GM18951 (cell line): ENCODE measurements around the gene GPR183.

Experiments
- POLR2A ChIP-seq: IDR thresholded peaks from 4 replicates; pipeline ENCODE4 v1.6.1; 2011; ENCODE audit warnings: mild to moderate bottlenecking; ENCODE audit not compliant: insufficient read length, insufficient read depth; ENCODE audit errors: extremely low read depth
- in situ Hi-C: fragments of 300-500 bp; cut with MboI; formaldehyde crosslinking; loops from one replicate; pipeline ENCODE4 v1.12.0; 2022; ENCODE audit warnings: low sequenced_read_pairs, mixed read lengths, inconsistent platforms; ENCODE audit not compliant: unreplicated experiment

Gene GPR183

GRCh38 chr13:99330942-99331341 lies 23.7 kb upstream of the GPR183 start:
- in situ Hi-C loops = no loop called here
- no peak for TF ChIP-seq POLR2A

GRCh38 chr13:99329477-99329876 lies 22.3 kb upstream of the GPR183 start:
- in situ Hi-C loops = no loop called here
- TF ChIP-seq POLR2A = no peak

- in situ Hi-C loops = no loop called here
- TF ChIP-seq POLR2A = no peak
Observed at GRCh38 chr13:99327761-99328160, 20.6 kb upstream of the GPR183 start.

- TF ChIP-seq POLR2A = no peak
- in situ Hi-C loops = no loop called here
Observed at GRCh38 chr13:99327126-99327525, 19.9 kb upstream of the GPR183 start.

- in situ Hi-C loops = no loop called here
- TF ChIP-seq POLR2A = no peak
Observed at GRCh38 chr13:99326012-99326411, 18.8 kb upstream of the GPR183 start.

GRCh38 chr13:99323488-99323887 lies 16.3 kb upstream of the GPR183 start:
- in situ Hi-C loops = no loop called here
- TF ChIP-seq POLR2A = no peak

GRCh38 chr13:99322297-99323103 lies 15.3 kb upstream of the GPR183 start:
- in situ Hi-C loops = no loop called here
- TF ChIP-seq POLR2A = no peak

GRCh38 chr13:99321709-99322108 lies 14.5 kb upstream of the GPR183 start:
- in situ Hi-C loops = no loop called here
- no peak for TF ChIP-seq POLR2A

GRCh38 chr13:99320693-99321481 lies 13.7 kb upstream of the GPR183 start:
- in situ Hi-C loops = no loop called here
- no peak for TF ChIP-seq POLR2A

GRCh38 chr13:99316657-99317256 lies 9.6 kb upstream of the GPR183 start:
- in situ Hi-C loops = no loop called here
- TF ChIP-seq POLR2A = no peak

GRCh38 chr13:99316224-99316623 lies 9.0 kb upstream of the GPR183 start:
- no peak for TF ChIP-seq POLR2A
- in situ Hi-C loops = no loop called here

- in situ Hi-C loops = no loop called here
- no peak for TF ChIP-seq POLR2A
Observed at GRCh38 chr13:99315186-99315585, 8.0 kb upstream of the GPR183 start.

GRCh38 chr13:99314640-99315176 lies 7.5 kb upstream of the GPR183 start:
- TF ChIP-seq POLR2A = no peak
- in situ Hi-C loops = no loop called here
